Melanocyte of skin (primary cell): Measurements from ENCODE around the gene EFCC1. TPM values are rescaled to one million over a fixed set of nuclear protein-coding genes. Genes with fewer than 3 reads are reported as not detected.

Experiments
- total RNA-seq, 2 donors: library from RNA; depleted of rRNA; stranded (reverse); fragments of >200 nt; gene quantifications; 2 replicates each; pipeline ENCODE4 v1.2.3, GENCODE V29; 2012

The EFCC1 gene
- under 1 TPM; under 0.01 to 0.69 TPM for total RNA-seq

GRCh38 chr3:129001101-129001805 is at the start of gene EFCC1:
Gene EFCC1, plus strand, starts transcription at chr3:129001304. Its CDS starts 325 bp downstream, at chr3:129001629.

GRCh38 chr3:128993461-128994172 is 7.5 kb upstream of the EFCC1 start, which contains the start of gene CFAP92:
Gene CFAP92, minus strand, starts transcription at chr3:128994076. Its CDS starts 772 bp downstream, at chr3:128993304.

GRCh38 chr3:129060276-129061022 is 59.3 kb downstream of the EFCC1 start, which contains the start of gene GP9:
Gene GP9, plus strand, starts transcription at chr3:129060779. Its CDS starts 961 bp downstream, at chr3:129061740.

Other genes starting within 250 kb of the EFCC1 start
- 10 to 100 TPM; 28.9 to 38.0 TPM for gene ACAD9, start 121.7 kb upstream of the EFCC1 start, total RNA-seq
- under 1 TPM in 1 of 2 donors, not detected in 1; under 0.01 TPM for gene CFAP92, start 7.2 kb upstream of the EFCC1 start, total RNA-seq
- gene GP9, start 59.5 kb downstream of the EFCC1 start, total RNA-seq = not detected
- gene RAB43, start 120.5 kb downstream of the EFCC1 start, total RNA-seq = 10 to 100 TPM; 23.7 to 29.0 TPM
- gene ISY1, start 159.8 kb downstream of the EFCC1 start, total RNA-seq = 10 to 100 TPM; 13.4 to 20.0 TPM
- gene CNBP, start 182.6 kb downstream of the EFCC1 start, total RNA-seq = 100 to 1,000 TPM; 167 to 238 TPM
- 100 to 1,000 TPM; 219 to 308 TPM for gene COPG1, start 248.3 kb downstream of the EFCC1 start, total RNA-seq